Cerebellar cortex (tissue), 1 donor: ENCODE data around the gene PRKAG3.

Experiments used
- DNase-seq: peaks from one replicate; pipeline ENCODE4 v3.0.0-alpha.2; 2015; ENCODE audit warnings: low spot score

Gene PRKAG3

GRCh38 chr2:218814540-218815243 is 16.9 kb downstream of the PRKAG3 start:
- no peak for DNase-seq

GRCh38 chr2:218813771-218814460 is 17.7 kb downstream of the PRKAG3 start:
- DNase-seq: no peak

GRCh38 chr2:218812861-218813260 is 18.7 kb downstream of the PRKAG3 start:
- no peak for DNase-seq

GRCh38 chr2:218812096-218812815 is 19.3 kb downstream of the PRKAG3 start:
- DNase-seq: no peak

GRCh38 chr2:218811382-218811781 is 20.2 kb downstream of the PRKAG3 start:
- no peak for DNase-seq

- no peak for DNase-seq
Observed at GRCh38 chr2:218810256-218810655, 21.3 kb downstream of the PRKAG3 start.

GRCh38 chr2:218809515-218809914 is 22.1 kb downstream of the PRKAG3 start:
- DNase-seq: no peak

GRCh38 chr2:218807626-218808025 is 24.0 kb downstream of the PRKAG3 start:
- no peak for DNase-seq

GRCh38 chr2:218806346-218806978 is 25.1 kb downstream of the PRKAG3 start:
- no peak for DNase-seq

- no peak for DNase-seq
Observed at GRCh38 chr2:218805627-218806026, 26.0 kb downstream of the PRKAG3 start.

GRCh38 chr2:218804817-218805216 is 26.8 kb downstream of the PRKAG3 start:
- DNase-seq: no peak

- no peak for DNase-seq
Observed at GRCh38 chr2:218802386-218802994, 29.1 kb downstream of the PRKAG3 start.

- DNase-seq: no peak
Observed at GRCh38 chr2:218799990-218800389, 31.6 kb downstream of the PRKAG3 start.

GRCh38 chr2:218798767-218799504 is 32.7 kb downstream of the PRKAG3 start:
- no peak for DNase-seq

- no peak for DNase-seq
Observed at GRCh38 chr2:218796691-218797090, 34.9 kb downstream of the PRKAG3 start.

GRCh38 chr2:218792433-218792832 is 39.2 kb downstream of the PRKAG3 start:
- DNase-seq: no peak

GRCh38 chr2:218788529-218789255 is 42.9 kb downstream of the PRKAG3 start:
- DNase-seq: no peak

GRCh38 chr2:218786133-218786532 is 45.5 kb downstream of the PRKAG3 start:
- DNase-seq: no peak

GRCh38 chr2:218785103-218785502 is 46.5 kb downstream of the PRKAG3 start:
- no peak for DNase-seq

- no peak for DNase-seq
Observed at GRCh38 chr2:218783688-218784087, 47.9 kb downstream of the PRKAG3 start.

GRCh38 chr2:218782528-218782844 is 49.1 kb downstream of the PRKAG3 start:
- no peak for DNase-seq
